Kidney glomerular epithelial cell (primary cell): ENCODE data around the gene GMPPA.

Experiments used
- DNase-seq: peaks from one replicate; lab custom pipeline; 2025; lab: John Stamatoyannopoulos, UW

GMPPA gene

DNA sequence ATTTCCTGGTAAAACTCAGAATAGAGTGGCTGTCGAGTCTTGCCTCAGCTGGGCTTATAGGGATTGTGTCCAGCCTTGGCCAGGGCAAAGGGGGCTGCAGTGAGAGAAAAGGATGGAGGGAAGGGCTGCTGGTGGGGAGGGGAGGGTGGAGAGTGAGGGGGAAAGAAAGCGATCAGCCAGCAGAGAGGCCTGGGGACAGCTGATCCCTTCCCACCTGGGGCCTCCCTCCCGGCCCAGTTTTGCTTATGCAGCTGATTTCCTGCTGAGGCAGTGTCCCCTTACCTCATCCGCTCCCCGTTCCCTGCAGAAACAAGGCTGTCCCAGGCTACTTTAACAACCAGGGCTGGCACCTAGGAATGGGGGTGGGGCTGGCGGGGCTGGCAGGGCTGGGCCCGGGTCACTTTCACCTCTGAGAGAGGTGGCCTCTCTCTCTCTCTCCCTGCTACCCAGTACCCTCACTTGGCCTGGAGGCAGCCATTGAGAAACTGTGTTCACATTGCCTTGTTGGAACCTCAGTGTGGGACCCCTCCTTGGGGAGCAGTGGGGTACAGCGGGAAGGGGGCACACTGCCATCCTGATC is 12.2 kb upstream of the GMPPA start:
- DNase-seq: no peak

DNA sequence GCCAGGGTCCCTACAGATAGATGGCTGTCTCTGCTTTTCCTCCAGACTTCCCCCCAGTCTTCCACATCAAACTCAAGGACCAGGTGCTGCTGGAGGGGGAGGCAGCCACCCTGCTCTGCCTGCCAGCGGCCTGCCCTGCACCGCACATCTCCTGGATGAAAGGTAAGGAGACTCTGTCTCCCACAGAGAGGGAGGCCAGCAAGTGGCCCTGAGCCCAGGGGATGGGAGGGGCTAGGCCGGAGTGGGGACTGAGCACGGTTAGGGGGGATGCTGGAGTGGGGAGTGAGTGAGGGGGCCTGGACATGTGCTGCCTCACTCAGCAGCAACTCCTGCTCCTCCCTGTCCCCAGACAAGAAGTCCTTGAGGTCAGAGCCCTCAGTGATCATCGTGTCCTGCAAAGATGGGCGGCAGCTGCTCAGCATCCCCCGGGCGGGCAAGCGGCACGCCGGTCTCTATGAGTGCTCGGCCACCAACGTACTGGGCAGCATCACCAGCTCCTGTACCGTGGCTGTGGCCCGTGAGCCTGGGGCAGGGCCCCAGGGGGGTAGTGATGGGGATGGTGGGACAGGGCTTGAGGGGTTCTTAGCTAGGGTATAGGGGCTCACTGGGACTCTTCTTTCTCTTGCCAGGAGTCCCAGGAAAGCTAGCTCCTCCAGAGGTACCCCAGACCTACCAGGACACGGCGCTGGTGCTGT is 10.4 kb upstream of the GMPPA start:
- no peak for DNase-seq

GRCh38 chr2:219488844-219489194 is 9.9 kb upstream of the GMPPA start:
- DNase-seq: no peak

- DNase-seq: no peak
Observed at GRCh38 chr2:219489315-219489714, 9.4 kb upstream of the GMPPA start.

GRCh38 chr2:219490186-219490585 is 8.5 kb upstream of the GMPPA start:
- no peak for DNase-seq

GRCh38 chr2:219490600-219491130 is 8.0 kb upstream of the GMPPA start:
- no peak for DNase-seq

DNA sequence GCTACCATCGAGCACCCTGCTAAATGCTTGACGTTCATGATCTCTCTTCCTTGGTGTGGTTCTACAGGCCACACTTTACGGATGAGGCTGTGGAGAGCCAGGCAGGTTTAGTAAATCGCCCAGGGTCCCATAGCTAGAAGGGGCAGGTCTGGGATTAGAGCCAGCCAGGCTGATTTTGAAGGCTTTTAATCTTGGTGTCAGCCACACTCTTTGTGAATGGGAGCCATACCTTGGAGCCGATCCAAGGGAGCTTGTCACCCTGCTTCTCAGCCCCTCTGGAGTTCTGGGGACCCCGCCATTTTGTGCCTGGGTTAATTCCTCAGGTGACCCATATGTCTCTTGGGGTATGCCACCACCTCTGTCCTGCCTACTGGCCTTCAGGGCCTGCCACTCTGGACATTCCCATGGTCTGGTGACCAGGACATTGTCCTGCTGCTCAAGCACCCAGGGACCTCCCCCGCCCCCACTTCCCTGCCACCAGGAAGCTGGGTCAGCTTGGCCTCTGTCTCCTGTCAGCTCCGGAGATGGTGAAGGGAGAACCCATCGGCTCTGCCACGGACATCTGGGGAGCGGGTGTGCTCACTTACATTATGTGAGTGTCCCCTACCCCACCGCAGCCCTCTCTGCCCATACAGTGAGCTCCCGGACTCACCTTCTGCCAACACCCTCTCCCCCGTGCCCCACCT is 7.3 kb upstream of the GMPPA start:
- DNase-seq: no peak

DNA sequence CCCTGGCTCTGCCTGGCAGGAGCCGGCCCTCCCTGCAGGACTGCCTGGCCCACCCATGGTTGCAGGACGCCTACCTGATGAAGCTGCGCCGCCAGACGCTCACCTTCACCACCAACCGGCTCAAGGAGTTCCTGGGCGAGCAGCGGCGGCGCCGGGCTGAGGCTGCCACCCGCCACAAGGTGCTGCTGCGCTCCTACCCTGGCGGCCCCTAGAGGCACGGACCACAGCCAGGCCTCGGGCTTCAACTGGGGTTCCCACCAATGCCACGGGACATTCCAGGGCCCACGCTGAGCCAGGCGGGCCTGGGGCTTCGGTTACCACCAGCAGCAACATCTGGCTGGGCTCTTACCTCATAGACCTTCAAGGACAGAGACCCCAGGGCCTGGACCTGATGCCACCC is 6.1 kb upstream of the GMPPA start:
- DNase-seq: no peak

GRCh38 chr2:219493086-219493485 is 5.6 kb upstream of the GMPPA start:
- DNase-seq: no peak

DNA sequence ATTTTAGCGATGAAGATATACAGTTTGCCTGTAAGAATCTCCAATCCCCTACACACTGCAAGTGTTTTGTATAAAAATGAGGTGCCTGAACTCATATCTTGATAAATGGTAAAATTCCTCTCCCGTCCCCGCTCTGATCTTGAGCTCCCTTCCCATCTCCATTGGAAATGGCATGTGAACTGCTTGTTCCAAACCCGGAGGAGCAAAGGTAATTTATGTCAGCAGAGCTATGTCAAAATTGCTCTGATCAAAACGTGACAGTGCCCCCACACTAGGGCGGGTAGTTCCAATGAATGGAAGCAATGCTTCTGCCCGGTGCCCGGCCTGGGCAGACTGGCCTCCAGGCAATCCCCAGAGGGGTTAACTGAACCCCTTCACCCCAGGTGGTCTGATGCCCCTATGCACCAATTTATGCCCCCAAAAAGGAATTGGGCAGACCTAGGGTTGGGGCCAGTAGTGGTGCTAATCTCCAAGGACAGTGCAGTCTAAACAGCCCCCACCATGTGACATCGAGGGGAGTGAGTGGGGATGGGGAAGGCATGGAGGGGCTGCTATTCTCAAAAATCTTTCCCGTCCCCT is 3.6 kb upstream of the GMPPA start:
- DNase-seq: no peak

- DNase-seq: peak; percentile 39
Observed at GRCh38 chr2:219495531-219496122, 3.1 kb upstream of the GMPPA start.

DNA sequence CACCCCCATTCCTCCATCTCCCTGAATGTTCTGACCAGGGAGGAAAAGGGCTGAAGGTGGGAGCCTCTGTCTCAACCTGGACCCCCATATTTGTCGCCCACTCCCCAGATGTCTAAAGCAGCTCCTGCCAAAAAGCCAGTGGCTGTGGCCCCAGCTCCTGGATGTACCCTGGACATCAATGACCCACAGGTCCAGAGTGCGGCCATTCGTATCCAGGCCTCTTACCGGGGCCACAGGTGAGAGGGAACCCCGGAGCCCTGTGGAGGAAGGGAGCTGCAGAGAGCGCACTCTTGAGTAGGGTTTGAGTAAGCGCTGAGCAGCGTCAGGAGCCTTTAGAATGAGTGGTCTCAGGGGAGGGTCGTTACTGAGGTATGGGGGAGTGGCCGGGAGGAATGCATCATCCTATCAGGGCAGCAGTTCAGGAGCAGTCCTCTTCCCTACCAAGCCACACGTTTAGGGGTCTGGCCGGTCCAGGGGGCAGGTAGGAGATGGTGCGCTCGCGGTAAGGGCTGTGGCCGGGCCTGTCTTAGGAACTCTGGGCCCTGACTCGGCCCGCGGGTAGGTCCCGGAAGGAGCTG is 2.4 kb upstream of the GMPPA start:
- no peak for DNase-seq

DNA sequence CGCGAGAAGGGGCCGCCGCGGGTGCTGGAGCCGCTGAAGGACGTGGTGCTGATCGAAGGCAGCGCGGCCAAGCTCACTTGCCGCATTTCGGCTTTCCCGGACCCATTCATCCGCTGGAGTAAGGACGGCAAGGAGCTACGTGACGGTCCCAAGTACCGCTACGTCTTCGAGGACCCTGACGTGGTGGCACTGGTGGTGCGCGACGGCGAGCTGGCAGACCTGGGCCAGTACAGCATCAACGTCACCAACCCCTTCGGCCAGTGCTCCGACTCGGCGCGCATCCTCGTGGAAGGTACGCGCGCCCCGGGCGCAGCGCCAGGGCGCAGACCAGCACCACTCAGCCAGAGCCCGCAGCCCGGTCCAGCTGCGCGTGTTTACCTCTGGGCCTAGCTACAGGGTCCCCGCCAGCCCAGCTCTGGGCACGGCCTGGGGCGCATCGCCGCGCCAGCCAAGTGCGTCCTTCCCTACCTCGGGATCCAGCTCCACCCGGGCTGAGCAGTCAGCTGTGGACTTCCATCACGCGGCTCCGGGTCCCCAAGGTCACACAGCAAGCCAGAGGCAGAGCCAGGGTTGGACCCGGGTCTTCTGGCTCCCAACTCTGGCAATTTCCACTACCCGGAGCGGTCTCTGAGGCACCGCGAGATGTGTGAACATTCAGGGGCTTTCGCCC is 1.7 kb upstream of the GMPPA start:
- no peak for DNase-seq

DNA sequence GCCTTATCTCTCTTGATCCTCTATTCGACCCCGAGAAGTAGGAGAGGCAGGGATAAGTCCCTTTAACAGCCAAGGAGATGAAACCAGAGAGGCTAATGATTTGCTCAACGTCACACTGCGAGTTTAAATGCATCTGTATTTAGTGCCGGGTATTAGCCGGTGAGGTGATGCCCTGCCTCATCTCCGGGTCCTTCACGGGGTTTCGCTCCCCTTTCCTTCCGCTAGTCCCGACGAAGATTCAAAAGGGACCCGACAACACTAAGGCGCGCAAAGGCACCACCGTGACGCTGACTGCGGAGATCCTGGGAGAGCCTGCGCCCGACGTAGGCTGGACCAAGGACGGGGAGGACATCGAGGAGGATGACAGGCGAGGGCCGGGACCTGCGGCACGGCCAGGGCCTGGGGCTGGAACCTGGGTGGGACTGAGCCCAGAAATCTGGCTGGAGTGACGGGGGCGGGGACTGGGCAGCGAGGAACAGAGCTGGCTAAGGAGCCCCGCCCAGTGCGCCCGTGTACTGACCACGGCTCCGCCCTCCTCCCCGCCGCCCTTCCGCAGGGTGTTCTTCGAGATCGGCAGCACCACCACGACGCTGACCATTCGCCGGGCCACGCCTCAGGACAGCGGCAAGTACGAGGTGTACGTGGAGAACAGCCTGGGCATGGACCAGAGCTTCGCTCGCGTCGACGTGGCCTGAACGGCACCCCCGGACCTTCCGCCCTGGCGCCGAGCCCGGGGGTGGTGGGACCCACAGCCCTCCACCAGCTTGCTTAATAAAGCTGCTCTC is 1.0 kb upstream of the GMPPA start:
- DNase-seq: peak; percentile 67

DNA sequence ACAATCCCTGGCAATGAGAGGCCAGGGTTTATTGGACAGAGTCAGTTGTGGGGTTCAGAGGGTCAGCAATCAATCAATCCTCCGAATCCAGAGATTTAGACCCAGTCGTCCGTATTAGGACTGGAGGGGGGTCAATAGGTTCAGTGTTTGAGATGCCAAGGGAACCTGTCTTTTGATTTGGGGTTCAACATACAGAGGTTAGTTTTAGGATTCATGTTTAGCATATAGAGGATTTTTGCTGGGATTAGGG is 292 bp downstream of the GMPPA start:
- no peak for DNase-seq

GRCh38 chr2:219499555-219499954 is 864 bp downstream of the GMPPA start:
- no peak for DNase-seq

DNA sequence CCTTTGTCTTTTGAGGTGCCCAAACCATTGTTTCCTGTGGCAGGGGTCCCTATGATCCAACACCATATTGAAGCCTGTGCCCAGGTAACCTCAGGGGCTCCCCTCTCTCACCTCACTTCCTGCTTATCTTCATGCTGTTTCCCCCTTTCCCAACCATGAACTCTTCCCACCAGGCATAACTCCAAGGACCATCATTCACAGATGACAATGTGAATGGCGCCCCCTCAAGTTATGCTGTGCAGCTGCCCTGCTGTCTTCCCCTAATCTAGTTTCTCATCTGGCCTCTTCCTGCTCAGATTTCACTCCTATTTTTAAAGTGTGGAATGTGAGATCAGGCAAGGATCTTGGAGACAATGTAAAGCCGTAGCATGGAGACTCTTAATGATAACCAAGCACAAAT is 1.4 kb downstream of the GMPPA start:
- no peak for DNase-seq

DNA sequence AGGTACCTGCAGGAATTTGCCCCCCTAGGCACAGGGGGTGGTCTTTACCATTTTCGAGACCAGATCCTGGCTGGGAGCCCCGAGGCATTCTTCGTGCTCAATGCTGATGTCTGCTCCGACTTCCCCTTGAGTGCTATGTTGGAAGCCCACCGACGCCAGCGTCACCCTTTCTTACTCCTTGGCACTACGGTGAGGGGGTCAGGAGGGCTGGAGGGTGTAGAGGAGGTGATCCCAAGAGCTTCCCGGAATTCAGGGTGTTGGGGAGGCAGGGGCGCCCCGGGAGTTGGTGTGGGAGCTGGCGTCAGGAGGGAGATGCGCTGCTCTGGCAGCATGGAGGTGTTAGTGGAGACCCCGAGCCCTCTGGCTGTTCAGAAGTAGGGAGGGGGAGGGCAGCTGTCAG is 3.2 kb downstream of the GMPPA start:
- DNase-seq: no peak

- DNase-seq: no peak
Observed at GRCh38 chr2:219502618-219503017, 3.9 kb downstream of the GMPPA start.

DNA sequence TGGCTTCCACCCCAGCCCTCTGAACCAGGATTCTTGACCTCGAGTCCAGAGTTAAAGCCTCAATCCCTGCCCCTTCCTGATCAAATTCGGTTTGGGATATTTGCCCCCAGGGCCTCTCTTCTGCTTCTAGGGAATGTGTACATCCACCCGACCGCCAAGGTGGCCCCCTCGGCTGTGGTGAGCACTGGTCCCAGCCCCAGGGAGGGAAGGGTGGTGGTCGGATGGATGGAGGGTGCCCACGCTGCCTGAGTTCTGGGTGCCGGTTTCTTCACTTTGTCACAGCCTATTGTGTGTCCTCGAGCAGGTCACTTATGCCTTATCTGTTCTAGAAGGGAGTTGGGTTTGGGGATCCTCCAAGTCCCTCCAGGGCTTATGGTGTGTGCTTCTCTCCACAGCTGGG is 6.9 kb downstream of the GMPPA start:
- DNase-seq: no peak

DNA sequence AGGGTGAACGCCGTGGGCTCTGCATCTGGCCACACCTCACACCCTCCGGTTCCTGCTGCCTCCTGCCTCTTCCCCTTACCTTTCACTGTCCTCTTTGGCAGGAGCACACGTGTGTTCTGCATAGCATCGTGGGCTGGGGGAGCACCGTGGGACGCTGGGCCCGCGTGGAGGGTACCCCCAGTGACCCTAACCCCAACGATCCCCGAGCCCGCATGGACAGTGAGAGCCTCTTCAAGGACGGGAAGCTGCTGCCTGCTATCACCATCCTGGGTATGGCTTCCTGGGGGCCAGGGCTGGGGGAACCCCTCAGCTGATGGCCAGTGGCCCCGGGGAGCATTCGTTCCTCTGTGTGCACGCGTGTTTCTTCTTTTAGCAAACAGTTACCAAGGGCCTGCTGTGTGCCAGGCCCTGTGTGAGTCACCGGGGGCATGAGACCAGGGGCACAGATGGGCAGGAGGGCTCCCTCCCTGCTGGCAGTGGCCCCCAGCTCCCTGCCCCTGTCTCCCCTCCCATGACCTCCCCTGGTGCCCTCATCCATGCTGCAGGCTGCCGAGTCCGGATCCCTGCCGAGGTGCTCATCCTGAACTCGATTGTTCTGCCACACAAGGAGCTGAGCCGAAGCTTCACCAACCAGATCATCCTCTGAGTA is 7.6 kb downstream of the GMPPA start:
- DNase-seq: no peak
